ENCODE data around the gene GMPR.
"Not testable (repeated sequence)": the region's sequence is repeated elsewhere in the genome, so short reads cannot be mapped to it uniquely, and the experiment has no call there.

Gene GMPR

DNA sequence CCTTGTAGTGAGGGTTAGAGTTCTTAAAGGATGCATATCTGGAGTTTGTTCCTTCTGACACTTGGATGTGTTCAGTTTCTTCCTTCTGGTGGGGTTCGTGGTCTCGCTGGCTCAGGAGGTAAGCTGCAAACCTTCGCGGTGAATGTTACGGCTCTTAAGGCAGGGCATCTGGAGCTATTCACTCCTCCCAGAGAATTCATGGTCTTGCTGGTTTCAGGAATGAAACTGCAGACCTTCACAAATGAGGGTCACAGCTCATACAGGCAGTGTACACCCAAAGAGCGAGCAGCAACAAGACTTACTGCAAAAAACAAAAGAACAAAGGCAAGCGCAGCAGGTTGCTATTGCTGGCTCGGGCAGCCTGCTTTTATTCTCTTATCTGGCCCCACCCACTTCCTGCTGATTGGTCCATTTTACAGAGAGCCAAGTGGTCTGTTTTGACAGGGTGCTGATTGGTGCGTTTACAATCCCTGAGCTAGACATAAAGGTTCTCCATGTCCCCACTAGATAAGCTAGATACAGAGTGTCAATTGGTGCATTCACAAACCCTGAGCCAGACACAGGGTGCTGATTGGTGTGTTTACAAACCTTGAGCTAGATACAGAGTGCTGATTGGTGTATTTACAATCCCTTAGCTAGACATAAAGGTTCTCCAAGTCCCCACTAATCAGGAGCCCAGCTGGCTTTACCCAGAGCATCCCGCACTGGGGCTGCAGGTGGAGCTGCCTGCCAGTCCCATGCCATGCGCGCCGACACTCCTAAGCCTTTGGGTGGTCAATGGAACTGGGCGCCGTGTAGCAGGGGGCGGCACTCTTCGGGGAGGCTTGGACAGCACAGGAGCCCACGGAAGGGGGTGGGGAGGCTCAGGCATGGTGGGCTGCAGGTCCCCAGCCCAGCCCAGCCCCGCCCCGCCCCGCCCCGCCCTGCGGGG, 12.0 kb upstream of the GMPR start:
- DNase-seq, result not testable (repeated sequence)

DNA sequence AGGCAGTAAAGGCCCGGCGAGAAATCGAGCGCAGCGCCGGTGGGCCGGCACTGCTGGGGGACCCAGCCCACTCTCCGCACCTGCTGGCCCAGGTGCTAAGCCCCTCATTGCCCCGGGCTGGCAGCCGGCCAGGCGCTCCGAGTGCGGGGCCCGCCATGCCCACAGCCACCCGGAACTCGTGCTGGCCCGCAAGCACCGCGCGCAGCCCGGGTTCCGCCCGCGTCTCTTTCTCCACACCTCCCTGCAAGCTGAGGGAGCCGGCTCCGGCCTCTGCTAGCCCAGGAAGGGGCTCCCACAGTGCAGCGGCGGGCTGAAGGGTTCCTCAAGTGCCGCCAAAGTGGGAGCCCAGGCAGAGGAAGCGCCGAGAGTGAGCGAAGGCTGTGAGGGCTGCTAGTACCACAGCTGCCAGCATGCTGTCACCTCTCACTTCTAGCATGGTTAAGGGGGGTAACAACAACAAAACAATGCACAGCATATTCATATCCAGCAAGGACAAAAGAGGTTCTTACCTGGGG, 11.3 kb upstream of the GMPR start:
- no peak for DNase-seq

DNA sequence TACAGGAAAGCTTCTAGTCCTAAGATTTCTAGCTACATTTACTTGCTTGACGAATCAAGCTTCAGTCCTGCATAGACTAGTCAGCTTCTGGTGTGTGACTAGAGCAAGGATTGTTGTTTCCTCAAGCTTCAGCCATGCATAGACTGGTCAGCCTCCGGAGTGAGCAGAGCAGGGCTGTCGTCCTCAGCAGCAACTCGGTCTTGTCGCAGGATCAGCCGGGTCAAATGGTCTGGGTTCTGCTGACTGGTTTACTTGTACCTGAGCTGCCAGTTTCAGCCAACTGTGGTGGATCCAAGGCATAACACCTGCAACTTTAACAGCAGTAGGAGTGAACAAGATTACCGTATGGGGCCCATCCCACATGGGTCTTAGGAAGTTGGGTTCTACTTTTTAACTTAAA, 10.8 kb upstream of the GMPR start:
- no peak for DNase-seq

DNA sequence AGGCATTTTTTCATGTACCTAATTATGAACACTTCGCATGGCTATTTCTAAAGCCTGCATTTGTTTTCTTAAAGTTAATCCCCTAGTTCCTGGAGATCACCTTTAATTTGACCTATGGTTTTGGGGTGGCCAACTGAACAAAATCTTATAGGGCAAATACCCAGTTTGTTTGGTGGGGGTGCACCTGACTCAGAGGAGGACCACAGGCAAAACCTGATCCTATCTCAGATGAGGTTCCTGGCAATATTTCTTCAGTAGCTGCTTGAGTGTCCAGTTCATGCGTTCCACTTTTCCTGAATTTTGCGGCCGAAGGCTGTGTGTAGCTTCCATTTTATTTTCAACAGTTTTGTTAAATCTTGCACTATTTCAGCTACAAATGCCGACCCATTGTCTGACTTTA, 10.3 kb upstream of the GMPR start:
- DNase-seq, result no peak

DNA sequence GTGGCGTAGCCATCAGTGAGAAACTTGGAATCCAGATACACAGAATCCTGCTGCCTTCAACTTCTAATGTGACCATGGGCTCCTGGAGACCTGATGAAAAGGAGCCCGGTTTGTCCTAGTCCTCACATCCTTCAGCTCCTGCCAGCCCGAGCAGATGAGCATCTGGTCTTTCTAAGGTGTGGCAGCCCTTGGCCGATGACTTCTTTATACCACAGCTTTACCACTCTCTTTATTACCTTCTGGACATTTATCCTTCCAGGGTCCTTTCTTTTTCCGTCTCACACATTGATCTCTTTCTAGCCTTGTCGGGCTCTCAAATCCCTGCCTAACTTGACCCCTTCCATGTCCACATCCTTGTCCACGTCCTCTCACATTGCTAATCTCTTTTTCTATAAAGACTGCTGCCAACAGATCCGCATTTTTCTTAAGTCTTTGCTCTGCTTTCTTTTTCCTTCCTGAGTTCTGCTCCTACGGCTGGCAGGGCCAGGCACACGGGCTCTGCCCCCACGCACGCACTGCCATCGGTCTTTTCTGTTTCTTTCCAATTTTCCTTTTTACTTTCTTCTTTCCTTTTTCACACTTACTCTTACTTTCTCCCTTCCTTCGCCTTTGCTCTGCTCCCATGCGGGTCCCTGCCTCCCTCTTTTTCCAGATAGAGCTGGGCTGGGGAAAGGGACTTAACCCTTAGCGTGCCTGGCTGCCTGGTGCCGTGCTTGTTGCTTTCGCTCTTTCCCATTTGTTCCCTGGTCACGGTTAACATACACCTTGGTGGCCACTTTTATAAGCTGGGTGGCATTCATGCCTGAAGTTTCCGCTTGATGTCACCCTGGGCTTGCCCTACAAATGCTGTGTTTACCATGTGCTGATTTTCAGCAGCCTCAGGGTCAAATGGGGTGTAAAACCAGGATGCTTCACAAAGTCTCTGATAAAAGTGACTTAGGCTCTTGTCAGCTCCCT, 9.4 kb upstream of the GMPR start:
- no peak for DNase-seq

DNA sequence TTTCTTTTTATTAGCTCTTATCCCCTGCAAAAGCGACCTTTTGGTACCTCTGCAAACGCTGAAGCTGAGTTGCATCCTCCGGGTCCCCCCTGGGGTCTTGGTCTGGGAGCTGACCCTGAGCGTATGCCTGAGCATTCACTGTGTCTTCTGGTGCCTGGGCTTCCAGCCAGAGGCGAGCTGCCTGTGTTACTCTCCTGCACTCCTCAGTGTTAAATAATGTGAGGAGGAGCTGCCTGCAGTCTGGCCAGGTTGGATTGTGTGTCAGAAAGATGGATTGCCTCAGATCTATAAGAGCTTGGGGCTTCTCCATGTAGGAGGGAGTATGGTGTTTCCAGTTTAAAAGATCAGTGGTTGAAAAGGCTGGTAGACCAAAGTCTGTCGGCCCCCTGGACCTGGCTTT, 8.7 kb upstream of the GMPR start:
- DNase-seq, result no peak

DNA sequence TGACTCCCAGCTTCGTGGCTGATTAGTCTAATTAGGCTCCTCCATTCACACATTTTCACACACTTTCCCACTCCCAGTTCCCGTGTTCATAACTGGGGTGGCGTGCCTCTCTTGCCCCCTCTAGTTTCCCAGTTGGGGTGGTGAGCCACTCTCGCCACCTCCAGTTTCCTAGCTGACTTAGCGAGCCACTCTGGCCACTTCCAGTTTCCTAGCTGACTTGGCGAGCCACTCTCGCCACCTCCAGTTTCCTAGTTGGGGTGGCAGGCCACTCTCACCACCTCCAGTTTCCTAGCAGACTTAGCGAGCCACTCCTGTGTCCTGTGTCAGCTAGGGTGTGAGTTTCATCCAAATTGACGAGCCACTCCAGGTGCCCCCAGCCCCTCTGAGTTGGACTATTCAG, 7.4 kb upstream of the GMPR start:
- no peak for DNase-seq

DNA sequence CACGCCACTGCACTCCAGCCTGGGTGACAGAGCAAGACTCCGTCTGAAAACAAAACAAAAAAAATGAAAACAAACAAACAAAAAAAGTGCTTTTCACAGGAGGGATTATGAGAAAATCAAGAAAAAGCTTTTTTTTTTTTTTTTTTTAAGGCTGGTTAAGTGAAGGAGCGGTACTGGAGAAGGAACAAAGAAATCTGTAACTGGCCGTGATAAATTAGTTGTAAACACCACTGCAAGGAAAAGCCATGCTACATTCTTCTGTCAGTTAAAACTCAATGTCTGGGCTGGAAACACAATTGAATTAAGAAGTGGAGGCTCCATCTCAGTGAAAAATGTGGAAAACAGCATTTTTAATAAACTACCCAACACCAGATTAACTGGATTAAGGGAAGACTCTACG, 6.3 kb upstream of the GMPR start:
- DNase-seq, result no peak

DNA sequence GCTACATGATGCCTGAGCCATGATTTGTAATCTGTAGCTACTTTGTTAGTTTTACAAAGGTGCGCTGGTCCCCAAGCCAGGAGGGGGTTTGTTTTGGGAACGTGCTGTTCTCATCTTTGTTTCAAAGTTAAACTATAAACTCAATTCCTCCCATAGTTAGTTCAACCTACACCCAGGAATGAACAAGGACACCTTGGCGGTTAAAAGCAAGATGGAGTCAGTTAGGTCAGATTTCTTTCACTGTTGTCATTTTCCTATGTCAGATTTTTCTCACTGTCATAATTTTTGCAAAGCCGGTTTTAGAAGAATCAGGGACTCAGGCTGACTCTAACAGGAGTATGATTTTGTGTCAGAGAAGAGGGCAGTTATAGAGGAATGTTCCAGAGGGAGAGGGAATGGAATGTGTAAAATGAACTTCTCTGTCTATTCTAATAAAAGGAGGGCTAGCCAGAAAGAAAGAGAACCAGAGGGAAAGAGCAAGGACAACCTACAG, 2.3 kb upstream of the GMPR start:
- no peak for DNase-seq

DNA sequence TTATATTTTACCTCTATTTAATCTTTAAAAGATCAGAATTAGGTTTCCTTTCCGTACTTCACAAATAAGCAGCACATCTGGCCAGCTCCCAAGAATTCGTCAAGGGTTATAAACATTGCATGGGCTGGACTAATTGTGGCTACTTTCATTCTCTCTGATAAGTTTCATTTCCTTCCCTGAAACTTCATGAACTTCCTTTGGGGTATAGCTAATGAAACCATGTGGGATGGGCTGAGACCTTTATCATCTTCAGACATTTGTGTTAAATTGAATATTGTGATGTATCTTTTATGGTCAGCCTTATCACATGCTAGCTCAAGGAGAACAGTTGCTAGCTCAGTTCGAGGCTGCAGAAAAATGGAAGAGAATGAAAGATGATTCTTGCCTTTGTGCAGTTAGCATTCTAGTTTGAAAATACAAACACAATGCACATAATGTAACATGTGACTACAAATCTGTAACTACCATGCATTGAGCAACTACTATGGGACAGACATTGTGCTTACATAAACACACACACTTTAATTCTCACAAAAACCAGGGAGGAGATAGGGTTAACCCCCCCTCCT, 1.7 kb upstream of the GMPR start:
- no peak for DNase-seq

DNA sequence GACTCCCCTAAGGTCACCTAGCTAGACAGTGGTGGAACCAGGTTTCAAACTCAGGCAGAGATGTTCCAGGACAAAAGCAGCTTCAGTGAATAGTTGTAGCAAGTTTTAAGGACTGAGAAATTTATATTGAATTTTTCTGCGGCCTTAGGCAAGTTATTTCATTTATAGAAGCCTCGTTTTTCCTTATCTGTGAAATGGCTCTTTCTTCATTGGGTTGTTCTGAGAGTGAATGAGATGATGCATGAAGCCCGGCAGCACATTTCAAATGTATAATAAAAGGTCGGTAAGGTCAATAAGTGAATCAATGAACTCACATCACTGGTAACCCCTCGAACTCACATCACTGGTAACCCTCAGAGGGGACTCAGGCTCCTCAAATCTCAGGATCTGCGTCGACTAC, 1.1 kb upstream of the GMPR start:
- no peak for DNase-seq

DNA sequence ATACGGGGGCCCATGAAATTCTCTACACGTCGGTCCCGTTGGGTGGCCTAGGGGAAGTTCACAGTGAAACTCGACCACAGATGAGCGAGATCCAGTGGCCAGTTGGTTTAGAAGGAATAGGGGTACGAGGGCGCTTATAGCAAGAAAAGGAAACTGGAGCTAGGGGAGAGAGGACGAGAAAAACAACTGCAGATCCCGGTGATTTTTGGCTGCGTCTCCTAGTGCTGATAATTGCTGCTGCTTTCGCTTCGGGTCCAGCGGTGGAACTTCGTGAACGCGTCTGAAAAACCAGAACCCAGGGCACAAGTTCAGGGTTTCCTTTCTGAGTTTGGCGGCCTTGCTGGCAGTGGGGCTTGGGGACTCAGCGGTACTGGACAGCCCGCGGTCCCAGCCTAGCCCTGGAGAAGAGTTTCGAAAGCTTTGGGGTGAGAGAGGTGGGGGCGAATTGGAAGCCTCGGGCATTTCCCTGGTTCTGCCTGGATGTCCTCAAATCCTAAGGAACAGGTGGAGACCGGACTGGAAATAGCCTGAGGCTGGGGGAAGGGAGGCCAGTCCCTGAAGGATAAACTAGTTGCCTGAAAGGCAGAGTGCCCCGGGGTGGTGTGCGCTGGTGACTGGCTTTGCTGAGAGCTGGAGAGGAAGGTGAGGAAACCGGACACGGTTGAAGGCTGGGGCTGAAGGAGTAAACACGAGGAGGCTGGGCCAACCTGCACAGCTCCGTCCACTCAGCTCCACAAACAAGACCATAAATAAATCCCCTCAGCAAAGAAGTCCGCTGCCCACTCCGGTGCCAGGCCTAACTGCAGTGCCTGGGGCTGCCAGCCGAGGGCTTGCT, 793 bp downstream of the GMPR start:
- DNase-seq, result peak; percentile 18

DNA sequence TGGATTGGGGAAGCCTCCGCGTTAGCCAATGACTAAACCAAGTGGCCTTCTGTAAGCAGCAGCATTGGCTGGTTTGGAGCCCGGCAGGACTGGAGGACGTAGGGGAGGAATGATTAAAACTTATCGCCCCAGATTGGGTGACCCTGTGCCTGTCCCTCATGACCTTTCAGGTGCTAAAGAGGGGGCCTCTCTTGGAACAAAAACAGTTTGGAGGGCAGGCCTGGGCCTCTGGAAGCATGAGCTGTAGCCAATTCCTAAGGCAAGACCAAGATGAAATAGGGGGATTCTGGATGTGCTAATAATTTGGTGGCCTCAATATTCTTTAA, 1.4 kb downstream of the GMPR start:
- no peak for DNase-seq

DNA sequence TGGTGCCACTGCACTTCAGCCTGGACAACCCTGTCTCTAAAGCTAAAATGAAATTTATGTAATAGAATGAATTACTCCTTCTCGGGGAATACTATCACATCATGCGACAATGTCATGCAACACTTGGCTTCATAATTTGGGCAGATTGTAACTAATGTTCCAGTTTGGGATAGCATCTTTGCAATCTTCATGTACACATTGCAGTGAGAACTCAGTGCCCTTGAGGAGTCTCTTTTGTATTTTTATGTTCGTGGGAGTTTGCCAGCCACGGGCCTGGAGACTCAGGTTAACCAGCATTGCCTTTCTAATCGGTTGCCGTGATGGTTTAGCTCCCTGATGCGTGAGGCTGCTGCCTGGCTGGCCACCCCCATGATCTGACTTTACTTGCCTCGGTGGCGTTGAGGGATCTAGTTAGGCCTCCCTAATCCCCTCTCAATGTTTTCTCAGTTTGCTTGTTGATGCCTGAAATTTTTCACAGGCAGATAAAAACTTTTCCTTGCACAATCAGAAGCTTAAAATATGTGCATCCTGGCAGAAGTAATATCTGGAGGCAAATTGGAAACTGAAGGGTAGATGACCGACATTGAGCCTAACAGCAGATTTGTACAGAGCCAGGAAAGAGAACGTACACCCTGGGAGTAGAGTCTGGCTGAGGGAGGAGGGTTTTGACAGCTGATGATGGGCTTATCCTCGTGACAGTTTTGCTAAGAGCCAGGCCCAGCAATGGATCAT, 2.4 kb downstream of the GMPR start:
- DNase-seq, result no peak

DNA sequence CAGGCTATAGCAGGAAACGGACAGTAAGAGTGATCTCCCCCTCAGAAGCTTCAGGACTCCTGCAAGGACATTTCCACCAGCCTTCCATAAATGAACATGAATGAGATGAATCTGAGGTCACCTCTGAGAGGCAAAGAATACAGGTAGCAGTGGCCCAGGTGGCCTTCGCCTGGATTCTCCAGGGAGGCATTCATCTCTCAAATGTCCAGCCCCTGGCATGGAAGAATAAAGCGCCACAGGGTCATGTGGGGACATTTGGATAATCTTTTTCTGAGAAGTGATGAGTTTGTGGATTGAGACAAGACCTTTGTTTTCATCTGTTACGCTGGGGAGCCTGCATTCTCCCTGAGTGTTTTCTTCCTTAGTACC, 2.9 kb downstream of the GMPR start:
- DNase-seq, result no peak

DNA sequence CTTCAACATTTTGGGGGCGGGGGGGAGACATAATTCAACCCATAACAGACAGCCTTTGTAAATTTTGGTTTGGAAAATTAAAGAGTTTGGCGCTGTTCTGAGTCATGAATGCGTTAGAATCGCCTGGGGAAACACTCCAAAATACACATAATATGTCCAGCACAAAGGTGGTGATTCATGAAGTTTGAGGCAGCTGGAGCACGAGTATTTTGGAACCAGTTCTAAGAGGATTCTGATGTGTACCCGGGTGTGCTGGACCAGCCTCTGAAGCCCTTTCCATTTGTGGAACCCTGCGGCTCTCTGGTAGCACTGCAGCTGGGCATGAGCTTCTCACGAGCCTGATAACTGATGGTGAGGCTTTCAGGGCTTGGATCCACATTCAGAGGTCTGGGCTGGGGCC, 4.7 kb downstream of the GMPR start:
- no peak for DNase-seq

DNA sequence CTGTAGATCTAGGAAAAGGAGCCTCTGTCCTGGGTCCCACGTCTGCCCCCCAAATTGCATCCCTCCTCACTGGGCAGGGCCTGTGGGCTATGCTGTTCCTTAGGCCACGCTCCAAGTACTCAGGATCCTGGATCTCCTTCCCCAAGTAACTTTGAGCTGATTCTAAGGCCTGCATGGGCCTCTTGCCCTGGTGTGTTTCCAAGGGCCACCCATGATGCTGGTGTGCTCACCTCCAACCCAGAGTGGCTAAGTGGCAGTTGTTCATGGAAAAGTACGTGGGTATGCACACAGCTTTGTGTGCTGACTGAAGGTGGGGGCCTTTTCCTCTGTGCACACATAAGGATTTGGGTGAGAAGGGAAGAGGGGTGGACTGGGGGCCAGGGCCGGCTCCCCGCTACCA, 5.3 kb downstream of the GMPR start:
- no peak for DNase-seq

DNA sequence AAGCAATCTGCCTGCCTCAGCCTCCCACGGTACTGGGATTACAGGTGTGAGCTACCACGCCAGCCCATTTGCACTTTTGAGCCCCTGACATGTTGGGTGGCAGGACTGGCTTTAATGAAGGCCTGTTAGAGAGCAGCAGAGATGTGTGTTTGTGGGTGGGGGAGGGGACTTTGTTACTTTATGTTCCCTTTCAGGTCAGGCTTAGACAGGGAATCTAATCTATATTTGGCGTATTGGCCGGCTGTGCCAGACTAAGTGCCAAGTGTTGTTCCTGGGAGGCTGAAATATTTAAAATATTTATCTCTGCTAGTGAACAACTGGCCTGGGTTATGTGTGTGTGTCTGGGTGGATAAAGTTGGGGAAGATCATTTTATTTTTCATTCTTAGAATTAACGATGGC, 6.1 kb downstream of the GMPR start:
- DNase-seq, result no peak

DNA sequence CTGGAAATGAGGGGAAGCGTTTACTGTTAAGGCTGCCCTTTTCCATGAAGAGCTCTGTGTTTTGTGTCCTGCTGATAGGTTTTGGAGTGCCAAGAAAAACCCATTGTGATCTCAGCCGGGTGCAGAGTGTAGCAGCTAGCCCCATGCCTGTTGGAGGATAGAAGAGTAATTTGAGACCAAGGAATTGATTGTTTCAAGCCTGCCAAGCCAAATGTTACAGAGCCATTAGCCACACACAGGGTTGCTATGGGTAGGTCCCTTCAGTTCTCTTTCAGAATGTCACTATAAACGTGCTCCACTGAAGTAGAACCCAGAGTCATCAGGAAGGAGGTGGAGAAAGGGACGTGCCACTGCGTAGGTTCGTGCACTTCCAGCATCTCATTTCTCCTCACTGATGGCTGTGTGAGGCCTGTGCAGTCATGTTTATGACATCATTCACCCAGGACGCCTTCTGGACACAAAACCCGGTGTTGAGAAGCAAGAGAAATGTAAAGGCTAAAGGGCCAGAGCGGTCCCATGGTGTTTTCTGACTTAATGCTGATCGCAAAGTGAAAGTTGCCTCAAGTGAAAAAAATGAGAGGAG, 6.6 kb downstream of the GMPR start:
- no peak for DNase-seq

DNA sequence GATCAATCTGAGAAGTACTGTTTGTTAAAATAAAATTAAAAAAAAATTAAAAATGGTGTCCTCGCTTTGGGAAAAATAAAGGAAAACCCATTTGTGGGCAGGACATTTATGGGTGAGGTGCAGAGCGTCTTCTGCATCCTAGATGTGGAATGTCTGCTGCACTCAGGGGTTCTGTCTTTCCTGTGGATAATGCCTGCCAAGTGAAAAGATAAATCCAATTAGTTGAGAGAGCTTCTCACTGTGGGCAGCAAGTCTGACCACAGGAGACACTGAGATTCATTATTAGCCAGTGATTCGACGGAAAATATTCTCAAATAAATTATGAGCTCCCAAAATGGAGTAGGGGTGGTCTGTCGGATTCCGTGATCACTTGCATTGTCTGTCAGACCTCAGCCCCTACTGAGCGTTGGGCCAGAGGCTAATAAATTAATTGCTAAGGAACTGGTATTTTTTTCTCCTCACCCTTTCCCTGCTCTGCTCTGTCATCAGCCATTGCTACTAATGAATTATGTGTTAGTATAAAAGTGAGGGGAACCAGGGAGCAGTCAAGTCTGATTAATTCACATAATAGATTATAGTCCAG, 10.0 kb downstream of the GMPR start:
- DNase-seq, result no peak

DNA sequence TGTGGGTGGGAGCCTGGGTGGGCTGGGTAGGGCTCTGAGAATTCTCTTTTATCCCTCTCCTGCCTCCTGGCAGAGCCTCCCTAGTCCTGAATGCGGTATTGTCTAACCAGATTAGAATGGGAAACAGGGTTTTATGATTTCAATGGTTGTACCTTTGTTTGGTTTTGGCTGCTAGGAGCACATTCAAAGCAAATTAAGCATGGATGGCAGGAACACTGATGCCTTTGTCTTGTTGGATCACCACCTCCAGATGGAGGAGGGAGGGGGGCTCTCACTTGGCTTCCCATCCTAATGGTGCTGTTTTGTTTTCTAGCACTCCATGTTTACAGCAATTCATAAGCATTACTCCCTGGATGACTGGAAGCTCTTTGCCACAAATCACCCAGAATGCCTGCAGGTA, 11.6 kb downstream of the GMPR start:
- peak; percentile 24 for DNase-seq
